GM12874 (cell line): ENCODE measurements around the gene ITGAE.

Experiments used
- TF ChIP-seq, protein P1 (sequence below): IDR thresholded peaks from 2 replicates; pipeline ENCODE4 v1.5.1; 2011; ENCODE audit warnings: low read depth, mild to moderate bottlenecking, control low read depth, low read length, moderate library complexity; ENCODE audit not compliant: insufficient read depth

ITGAE gene

DNA sequence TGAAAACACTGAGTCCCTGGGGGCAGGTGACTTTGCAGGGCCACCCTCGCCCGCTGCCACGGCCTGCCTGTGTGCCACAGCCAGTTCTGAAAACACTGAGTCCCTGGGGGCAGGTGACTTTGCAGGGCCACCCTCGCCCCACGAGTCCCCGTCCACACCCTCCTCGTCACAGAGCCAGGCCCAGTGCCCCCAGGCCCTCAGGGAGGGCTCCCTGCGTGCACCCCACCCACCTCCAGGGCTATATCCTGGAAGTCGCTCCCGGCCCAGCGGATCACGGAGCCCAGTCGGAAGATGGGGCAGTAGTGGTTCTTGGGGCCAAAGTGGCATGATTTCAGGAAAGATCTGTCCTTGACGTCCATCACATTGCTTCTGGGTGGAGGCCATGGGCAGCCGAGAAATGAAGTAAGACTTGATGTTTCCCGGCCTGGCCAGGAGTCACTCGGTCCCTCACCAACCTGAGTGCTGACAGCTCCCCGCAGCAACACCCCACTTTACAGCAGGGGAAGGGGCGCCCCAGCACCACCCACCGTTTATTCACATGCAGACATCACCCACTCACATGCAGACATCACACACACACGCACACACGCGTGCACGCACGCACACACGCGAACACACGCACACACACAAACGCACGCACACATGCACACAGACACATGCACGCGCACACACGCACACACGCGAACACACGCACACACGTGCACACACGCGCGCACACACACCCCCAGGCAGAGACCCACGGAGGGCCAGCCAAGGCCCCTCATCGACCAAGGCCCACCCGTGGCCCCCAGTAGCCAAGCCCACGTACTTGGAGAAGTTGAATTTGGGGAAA lies 111.5 kb downstream of the ITGAE start:
- TF ChIP-seq, protein P1, sequence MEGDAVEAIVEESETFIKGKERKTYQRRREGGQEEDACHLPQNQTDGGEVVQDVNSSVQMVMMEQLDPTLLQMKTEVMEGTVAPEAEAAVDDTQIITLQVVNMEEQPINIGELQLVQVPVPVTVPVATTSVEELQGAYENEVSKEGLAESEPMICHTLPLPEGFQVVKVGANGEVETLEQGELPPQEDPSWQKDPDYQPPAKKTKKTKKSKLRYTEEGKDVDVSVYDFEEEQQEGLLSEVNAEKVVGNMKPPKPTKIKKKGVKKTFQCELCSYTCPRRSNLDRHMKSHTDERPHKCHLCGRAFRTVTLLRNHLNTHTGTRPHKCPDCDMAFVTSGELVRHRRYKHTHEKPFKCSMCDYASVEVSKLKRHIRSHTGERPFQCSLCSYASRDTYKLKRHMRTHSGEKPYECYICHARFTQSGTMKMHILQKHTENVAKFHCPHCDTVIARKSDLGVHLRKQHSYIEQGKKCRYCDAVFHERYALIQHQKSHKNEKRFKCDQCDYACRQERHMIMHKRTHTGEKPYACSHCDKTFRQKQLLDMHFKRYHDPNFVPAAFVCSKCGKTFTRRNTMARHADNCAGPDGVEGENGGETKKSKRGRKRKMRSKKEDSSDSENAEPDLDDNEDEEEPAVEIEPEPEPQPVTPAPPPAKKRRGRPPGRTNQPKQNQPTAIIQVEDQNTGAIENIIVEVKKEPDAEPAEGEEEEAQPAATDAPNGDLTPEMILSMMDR: no peak

- TF ChIP-seq, protein P1: no peak
These were observed 112.1 kb downstream of the ITGAE start for GRCh38 chr17:3688852-3689261.

DNA sequence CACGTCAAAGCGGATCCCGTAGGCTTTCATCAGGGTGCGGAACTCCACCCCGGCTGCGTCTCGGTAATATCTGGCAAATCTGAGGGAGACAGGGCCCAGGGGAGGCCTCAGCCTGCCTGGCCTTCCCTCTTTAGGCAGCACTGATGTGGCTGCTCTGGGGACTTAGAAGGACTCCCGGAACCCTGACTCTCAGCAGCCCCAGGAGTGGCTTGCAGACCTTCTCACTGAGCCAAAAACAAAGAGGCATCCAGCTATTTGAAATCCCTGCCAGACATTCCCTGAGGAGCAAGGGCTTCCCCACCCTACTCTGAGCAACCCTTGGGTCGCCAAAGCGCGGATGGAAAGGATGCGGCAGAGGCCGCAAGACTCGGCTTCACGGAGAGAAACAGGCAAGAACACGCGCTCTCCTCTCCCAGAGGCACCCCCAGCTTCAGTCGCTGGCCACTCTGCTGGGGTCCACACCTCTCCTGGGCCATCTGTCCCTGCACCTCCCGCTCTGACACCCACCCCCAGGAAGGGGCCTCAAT lies 112.9 kb downstream of the ITGAE start:
- TF ChIP-seq, protein P1: no peak

DNA sequence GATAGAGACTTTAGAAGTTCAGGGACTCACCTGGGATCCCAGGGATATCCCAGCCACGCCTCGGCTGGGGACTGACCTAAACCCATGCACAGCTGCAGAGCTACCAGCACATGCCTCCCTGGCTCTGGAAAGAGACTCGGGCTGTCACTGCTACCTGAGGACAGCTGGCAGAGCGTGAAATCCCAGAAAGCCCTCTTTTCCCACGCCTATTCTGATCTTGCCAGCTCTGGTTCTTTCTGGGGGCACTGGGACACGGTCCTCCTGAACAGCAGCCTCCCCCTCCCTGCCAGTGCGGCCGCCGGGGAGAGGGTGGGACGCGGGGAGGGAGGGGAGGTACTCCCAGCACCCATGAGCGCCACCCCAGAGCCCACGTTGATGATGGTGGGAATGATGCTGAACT lies 115.8 kb downstream of the ITGAE start:
- TF ChIP-seq, protein P1: no peak

DNA sequence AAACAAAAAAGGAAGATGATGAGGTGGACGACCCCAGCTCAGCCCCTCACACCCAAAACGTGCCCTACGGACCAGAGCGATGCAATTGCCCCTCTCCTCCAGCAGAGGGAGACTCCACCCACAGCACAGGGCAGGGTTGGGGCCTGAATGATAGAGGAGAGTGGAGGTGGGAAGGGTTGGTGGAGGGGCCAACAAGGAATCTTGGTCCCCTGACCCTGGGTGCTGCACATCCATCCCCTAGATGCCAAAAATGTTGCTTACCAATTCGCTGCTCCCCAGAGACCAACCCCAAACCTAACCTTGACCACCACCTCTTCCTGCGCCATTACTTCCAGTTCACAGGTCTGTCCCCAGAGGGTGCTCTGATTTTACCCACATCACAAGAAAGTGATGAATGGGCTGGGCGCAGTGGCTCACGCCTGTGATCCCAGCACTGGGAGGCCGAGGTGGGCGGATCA lies 117.9 kb downstream of the ITGAE start:
- TF ChIP-seq, protein P1: peak; percentile 97

- TF ChIP-seq, protein P1: no peak
These were observed 119.0 kb downstream of the ITGAE start for GRCh38 chr17:3682033-3682432.

- TF ChIP-seq, protein P1: no peak
These were observed 119.4 kb downstream of the ITGAE start for GRCh38 chr17:3681565-3681964.
